Erythroblast (primary cell): ENCODE data around the gene YPEL3.

Experiments
- GATA1 ChIP-seq: IDR thresholded peaks from 2 replicates; pipeline ENCODE4 v1.6.1; 2011; ENCODE audit warnings: low read depth, mild to moderate bottlenecking, control low read depth, low read length, moderate library complexity
- POLR2A ChIP-seq: IDR thresholded peaks from 2 replicates; pipeline ENCODE4 v1.6.1; 2011; ENCODE audit warnings: mild to moderate bottlenecking, low read length

DNA sequence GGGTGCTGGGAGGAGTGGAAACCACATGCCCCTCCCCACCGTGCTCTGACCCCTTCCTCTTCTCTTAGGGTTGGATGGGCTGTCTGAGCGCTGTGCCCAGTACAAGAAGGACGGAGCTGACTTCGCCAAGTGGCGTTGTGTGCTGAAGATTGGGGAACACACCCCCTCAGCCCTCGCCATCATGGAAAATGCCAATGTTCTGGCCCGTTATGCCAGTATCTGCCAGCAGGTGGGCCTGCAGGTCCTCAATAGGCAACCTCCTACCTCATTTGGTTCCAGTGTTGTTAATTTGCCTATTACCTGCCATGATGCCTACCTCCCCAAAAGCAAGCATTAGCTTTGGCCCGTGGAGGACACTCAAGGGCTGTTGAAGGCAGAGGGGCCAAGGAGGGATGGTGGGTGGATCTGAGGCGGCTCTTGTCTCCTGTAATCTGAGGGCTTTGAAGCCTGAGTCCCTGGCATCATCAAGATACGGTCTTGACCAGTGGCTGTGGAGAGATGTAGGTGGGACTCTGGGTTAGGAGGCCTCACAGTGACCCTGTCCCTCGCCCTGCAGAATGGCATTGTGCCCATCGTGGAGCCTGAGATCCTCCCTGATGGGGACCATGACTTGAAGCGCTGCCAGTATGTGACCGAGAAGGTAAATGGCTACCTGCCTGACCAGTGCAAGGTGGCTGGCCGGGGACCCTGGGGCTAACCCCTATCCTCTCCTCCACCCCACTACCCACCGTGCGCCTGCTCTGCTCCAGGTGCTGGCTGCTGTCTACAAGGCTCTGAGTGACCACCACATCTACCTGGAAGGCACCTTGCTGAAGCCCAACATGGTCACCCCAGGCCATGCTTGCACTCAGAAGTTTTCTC lies 27.0 kb downstream of the YPEL3 start:
- no peak for TF ChIP-seq POLR2A
- TF ChIP-seq GATA1: no peak
